Neuronal stem cell (in vitro differentiated cells): ENCODE data around the gene SH3PXD2A.

Experiments
- DNase-seq: peaks from one replicate; pipeline ENCODE4 v3.0.0-alpha.2; 2013; ENCODE audit warnings: low spot score
- H2AFZ ChIP-seq: one replicate; pipeline ENCODE4 v1.6.1; 2013; ENCODE audit warnings: mild to moderate bottlenecking, low read length, inconsistent platforms
- H2AK5ac ChIP-seq: 2 replicates; pipeline ENCODE4 v1.6.1; 2013; ENCODE audit warnings: low read depth, mild to moderate bottlenecking, inconsistent platforms, low read length, moderate library complexity, mixed read lengths
- H2BK120ac ChIP-seq: 2 replicates; pipeline ENCODE4 v1.6.1; 2013; ENCODE audit warnings: low read depth, mild to moderate bottlenecking, inconsistent platforms, low read length, moderate library complexity, mixed read lengths
- H2BK12ac ChIP-seq: one replicate; pipeline ENCODE4 v1.6.1; 2013; ENCODE audit warnings: low read length, inconsistent platforms
- H2BK15ac ChIP-seq: 2 replicates; pipeline ENCODE4 v1.6.1; 2013; ENCODE audit warnings: mild to moderate bottlenecking, low read length, inconsistent platforms, mixed read lengths
- H2BK5ac ChIP-seq: one replicate; pipeline ENCODE4 v1.6.1; 2013; ENCODE audit warnings: inconsistent platforms, mild to moderate bottlenecking, low read length, moderate library complexity
- H3K14ac ChIP-seq: one replicate; pipeline ENCODE4 v1.6.1; 2013; ENCODE audit warnings: low read length, inconsistent platforms
- H3K18ac ChIP-seq: 2 replicates; pipeline ENCODE4 v1.6.1; 2013; ENCODE audit warnings: low read length, inconsistent platforms
- H3K23ac ChIP-seq: 2 replicates; pipeline ENCODE4 v1.6.1; 2013; ENCODE audit warnings: low read depth, mild to moderate bottlenecking, mixed read lengths, low read length, inconsistent platforms; ENCODE audit not compliant: poor library complexity
- H3K27ac ChIP-seq: replicated peaks from 3 replicates; pipeline ENCODE4 v1.5.1; 2013; ENCODE audit warnings: low read length, inconsistent platforms
- H3K27me3 ChIP-seq, 3 experiments: 2 replicates each; pipeline ENCODE4 v1.6.1; 2013; ENCODE audit warnings: low read length in 3 of 3, mild to moderate bottlenecking in 2 of 3, inconsistent platforms in 1 of 3, low read depth in 1 of 3, mixed read lengths in 1 of 3, moderate library complexity in 1 of 3; ENCODE audit not compliant: control insufficient read depth in 3 of 3, insufficient read depth in 3 of 3
- H3K36me3 ChIP-seq, 2 donors: replicated peaks in 1 of 2; 2 replicates each; pipeline ENCODE4 v1.6.1; 2013; ENCODE audit warnings: low read length in 2 of 2; ENCODE audit not compliant: control insufficient read depth in 2 of 2, insufficient read depth in 2 of 2
- H3K4ac ChIP-seq: 2 replicates; pipeline ENCODE4 v1.6.1; 2013; ENCODE audit warnings: inconsistent platforms, mild to moderate bottlenecking, low read length, moderate library complexity
- H3K4me1 ChIP-seq, 2 donors: 1 replicate in 1 of 2; 2 replicates in 1 of 2; pipeline ENCODE4 v1.6.1; 2013; ENCODE audit warnings: low read length in 2 of 2, low read depth in 1 of 2; ENCODE audit not compliant: control insufficient read depth in 2 of 2, insufficient read depth in 1 of 2
- H3K4me2 ChIP-seq: one replicate; pipeline ENCODE4 v1.6.1; 2013; ENCODE audit warnings: mild to moderate bottlenecking, low read length, inconsistent platforms; ENCODE audit not compliant: insufficient read depth, poor library complexity, severe bottlenecking
- H3K4me3 ChIP-seq, 2 donors: 2 replicates each; pipeline ENCODE4 v1.5.1; 2013; ENCODE audit warnings: low read length in 2 of 2, mild to moderate bottlenecking in 2 of 2, inconsistent platforms in 1 of 2, moderate library complexity in 1 of 2
- H3K79me1 ChIP-seq: one replicate; pipeline ENCODE4 v1.6.1; 2013; ENCODE audit warnings: low read depth, mild to moderate bottlenecking, inconsistent platforms, low read length, moderate library complexity
- H3K9ac ChIP-seq: one replicate; pipeline ENCODE4 v1.6.1; 2013; ENCODE audit warnings: mild to moderate bottlenecking, low read depth, low read length, inconsistent platforms; ENCODE audit not compliant: poor library complexity
- H3K9me3 ChIP-seq, 2 donors: replicated peaks in 1 of 2; 2 replicates each; pipeline versions ENCODE3 to v1.6.1; 2013; ENCODE audit warnings: low read length in 2 of 2, mild to moderate bottlenecking in 2 of 2, inconsistent platforms in 1 of 2, low read depth in 1 of 2, mixed read lengths in 1 of 2, moderate library complexity in 1 of 2; ENCODE audit not compliant: control insufficient read depth in 2 of 2, insufficient read depth in 1 of 2
- H4K8ac ChIP-seq: one replicate; pipeline ENCODE4 v1.6.1; 2013; ENCODE audit warnings: low read depth, mild to moderate bottlenecking, inconsistent platforms, low read length, moderate library complexity
- H4K91ac ChIP-seq: one replicate; pipeline ENCODE4 v1.6.1; 2013; ENCODE audit warnings: low read length, low read depth, mild to moderate bottlenecking, inconsistent platforms; ENCODE audit not compliant: poor library complexity
- WGBS, 2 donors: extraction: QIAGEN DNeasy Blood & Tissue Kit; methylation state at CpG; one replicate each; pipeline ENCODE4 v1.1.7; 2013; ENCODE audit warnings: missing lambda C conversion rate in 2 of 2, mixed read lengths in 1 of 2; ENCODE audit not compliant: insufficient read length in 2 of 2, insufficient replicate concordance in 1 of 2; ENCODE audit errors: extremely low coverage in 2 of 2; 5-methylcytosine and 5-hydroxymethylcytosine counted together

SH3PXD2A gene

GRCh38 chr10:103824281-103824680 is 31.1 kb downstream of the SH3PXD2A start:
- H2BK15ac ChIP-seq: no peak overlapping the region
- H3K4me2 ChIP-seq: no peak overlapping the region
- no peaks in the 10 kb centered on the region for H3K79me1 ChIP-seq
- no peak overlapping the region for H2BK120ac ChIP-seq
- no peak overlapping the region for H3K4ac ChIP-seq
- H2BK12ac ChIP-seq: no peak overlapping the region
- H4K91ac ChIP-seq: no peak overlapping the region
- no peak overlapping the region for H3K9ac ChIP-seq
- H3K18ac ChIP-seq: no peak overlapping the region
- DNase-seq: no peak
- H2BK5ac ChIP-seq: no peak overlapping the region
- H3K27me3 ChIP-seq: no peaks in the 10 kb centered on the region
- no peak overlapping the region for H4K8ac ChIP-seq
- H3K23ac ChIP-seq: no peak overlapping the region
- peaks cover 9 to 13% of the 10 kb centered on the region in 2 donors for H3K4me1 ChIP-seq
- H3K9me3 ChIP-seq: no peaks in the 10 kb centered on the region
- no peak overlapping the region for H2AK5ac ChIP-seq
- WGBS, 2 donors: no CpG with 5 or more reads among the region's 6 CpGs
- H3K36me3 ChIP-seq: no peaks in the 10 kb centered on the region
- no peak overlapping the region for H3K4me3 ChIP-seq
- H3K14ac ChIP-seq: no peak overlapping the region
- H3K27ac ChIP-seq: no peak overlapping the region
- H2AFZ ChIP-seq: no peak overlapping the region

- no peak overlapping the region for H3K4me3 ChIP-seq
- no peak overlapping the region for H2BK15ac ChIP-seq
- H2BK120ac ChIP-seq: no peak overlapping the region
- H3K4ac ChIP-seq: no peak overlapping the region
- no peaks in the 10 kb centered on the region for H3K36me3 ChIP-seq
- H3K9ac ChIP-seq: no peak overlapping the region
- H3K14ac ChIP-seq: no peak overlapping the region
- no peak overlapping the region for H3K27ac ChIP-seq
- no peak overlapping the region for H2BK12ac ChIP-seq
- peaks cover 12% of the 10 kb centered on the region in 2 donors for H3K4me1 ChIP-seq
- H3K23ac ChIP-seq: no peak overlapping the region
- H2AK5ac ChIP-seq: no peak overlapping the region
- H3K79me1 ChIP-seq: no peaks in the 10 kb centered on the region
- no peak overlapping the region for H2AFZ ChIP-seq
- no peak overlapping the region for H4K91ac ChIP-seq
- no CpG with 5 or more reads among the region's 9 CpGs for WGBS, 2 donors
- H3K27me3 ChIP-seq: no peaks in the 10 kb centered on the region
- H3K4me2 ChIP-seq: no peak overlapping the region
- DNase-seq: no peak
- H2BK5ac ChIP-seq: no peak overlapping the region
- H3K18ac ChIP-seq: no peak overlapping the region
- H3K9me3 ChIP-seq: no peaks in the 10 kb centered on the region
- H4K8ac ChIP-seq: no peak overlapping the region
Measured at GRCh38 chr10:103823706-103824272, 31.6 kb downstream of the SH3PXD2A start.

- Histone ChIP-seq H3K9ac (no peak overlapping the region), H2BK5ac (no peak overlapping the region), H3K27ac (no peak overlapping the region), H3K9me3 (no peaks in the 10 kb centered on the region), H3K27me3 (no peaks in the 10 kb centered on the region), H3K14ac (no peak overlapping the region), H2AK5ac (no peak overlapping the region), H4K91ac (no peak overlapping the region), H3K4me2 (no peak overlapping the region), H3K4ac (no peak overlapping the region), H3K4me3 (no peak overlapping the region), H3K23ac (no peak overlapping the region), H2BK120ac (no peak overlapping the region), H3K36me3 (no peaks in the 10 kb centered on the region), H2BK12ac (no peak overlapping the region), H3K4me1 (peaks cover 8 to 19% of the 10 kb centered on the region in 2 donors), H3K18ac (no peak overlapping the region), H2AFZ (no peak overlapping the region), H3K79me1 (no peaks in the 10 kb centered on the region), H4K8ac (no peak overlapping the region), H2BK15ac (no peak overlapping the region)
- no CpG with 5 or more reads among the region's 3 CpGs for WGBS, 2 donors
- no peak for DNase-seq
Measured at GRCh38 chr10:103822800-103823199, 32.6 kb downstream of the SH3PXD2A start.

GRCh38 chr10:103822107-103822716 is 33.2 kb downstream of the SH3PXD2A start:
- no peak overlapping the region for H3K9ac ChIP-seq
- no peak overlapping the region for H3K23ac ChIP-seq
- H2AFZ ChIP-seq: no peak overlapping the region
- no peak overlapping the region for H4K91ac ChIP-seq
- no peak overlapping the region for H3K4ac ChIP-seq
- H3K79me1 ChIP-seq: no peaks in the 10 kb centered on the region
- no peak overlapping the region for H3K27ac ChIP-seq
- H4K8ac ChIP-seq: no peak overlapping the region
- no peaks in the 10 kb centered on the region for H3K36me3 ChIP-seq
- no CpG with 5 or more reads among the region's 5 CpGs for WGBS, 2 donors
- H2AK5ac ChIP-seq: no peak overlapping the region
- H3K14ac ChIP-seq: peak overlapping the region; percentile 9
- H3K9me3 ChIP-seq: no peaks in the 10 kb centered on the region
- H2BK15ac ChIP-seq: no peak overlapping the region
- no peak overlapping the region for H3K4me3 ChIP-seq
- H2BK12ac ChIP-seq: no peak overlapping the region
- H2BK5ac ChIP-seq: no peak overlapping the region
- no peak for DNase-seq
- H2BK120ac ChIP-seq: no peak overlapping the region
- H3K27me3 ChIP-seq: no peaks in the 10 kb centered on the region
- H3K18ac ChIP-seq: peak overlapping the region; percentile 31
- no peak overlapping the region for H3K4me2 ChIP-seq
- H3K4me1 ChIP-seq: peaks cover 8 to 19% of the 10 kb centered on the region in 2 donors
